ENCODE results near the gene SPTLC1.

DNA sequence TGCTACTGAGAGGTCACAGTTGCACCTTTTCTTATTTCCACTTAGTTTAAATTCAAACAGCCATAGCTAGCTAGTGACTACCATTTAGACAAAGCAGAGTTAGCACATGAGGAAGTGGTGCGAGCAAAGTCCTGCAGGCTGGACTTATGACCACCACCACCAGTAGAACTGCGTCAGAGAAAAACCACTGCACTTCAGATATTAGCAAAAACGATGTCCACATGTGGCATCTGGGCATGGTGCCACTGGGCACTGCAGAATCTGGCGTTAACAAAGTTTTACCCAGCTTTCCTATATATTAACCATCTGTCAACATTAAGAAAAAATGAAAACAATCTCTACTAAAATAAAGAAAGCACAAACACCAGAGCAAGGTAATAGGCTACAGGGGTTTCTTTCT, 80.1 kb downstream of the SPTLC1 start:
- TF ChIP-seq, protein P1, sequence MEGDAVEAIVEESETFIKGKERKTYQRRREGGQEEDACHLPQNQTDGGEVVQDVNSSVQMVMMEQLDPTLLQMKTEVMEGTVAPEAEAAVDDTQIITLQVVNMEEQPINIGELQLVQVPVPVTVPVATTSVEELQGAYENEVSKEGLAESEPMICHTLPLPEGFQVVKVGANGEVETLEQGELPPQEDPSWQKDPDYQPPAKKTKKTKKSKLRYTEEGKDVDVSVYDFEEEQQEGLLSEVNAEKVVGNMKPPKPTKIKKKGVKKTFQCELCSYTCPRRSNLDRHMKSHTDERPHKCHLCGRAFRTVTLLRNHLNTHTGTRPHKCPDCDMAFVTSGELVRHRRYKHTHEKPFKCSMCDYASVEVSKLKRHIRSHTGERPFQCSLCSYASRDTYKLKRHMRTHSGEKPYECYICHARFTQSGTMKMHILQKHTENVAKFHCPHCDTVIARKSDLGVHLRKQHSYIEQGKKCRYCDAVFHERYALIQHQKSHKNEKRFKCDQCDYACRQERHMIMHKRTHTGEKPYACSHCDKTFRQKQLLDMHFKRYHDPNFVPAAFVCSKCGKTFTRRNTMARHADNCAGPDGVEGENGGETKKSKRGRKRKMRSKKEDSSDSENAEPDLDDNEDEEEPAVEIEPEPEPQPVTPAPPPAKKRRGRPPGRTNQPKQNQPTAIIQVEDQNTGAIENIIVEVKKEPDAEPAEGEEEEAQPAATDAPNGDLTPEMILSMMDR (IDR thresholded peaks at IDR 0.05) = no peak
- no peak for TF ChIP-seq POLR2A (IDR thresholded peaks at IDR 0.05)

All from body of pancreas (tissue), 4 donors.